Measurements from ENCODE around the gene TDRD12.
A peak's percentile ranks its signal among the peaks of the same experiment; 100 is the strongest.
"Not testable (repeated sequence)": the region's sequence is repeated elsewhere in the genome, so short reads cannot be mapped to it uniquely, and the experiment has no call there.

The TDRD12 gene

DNA sequence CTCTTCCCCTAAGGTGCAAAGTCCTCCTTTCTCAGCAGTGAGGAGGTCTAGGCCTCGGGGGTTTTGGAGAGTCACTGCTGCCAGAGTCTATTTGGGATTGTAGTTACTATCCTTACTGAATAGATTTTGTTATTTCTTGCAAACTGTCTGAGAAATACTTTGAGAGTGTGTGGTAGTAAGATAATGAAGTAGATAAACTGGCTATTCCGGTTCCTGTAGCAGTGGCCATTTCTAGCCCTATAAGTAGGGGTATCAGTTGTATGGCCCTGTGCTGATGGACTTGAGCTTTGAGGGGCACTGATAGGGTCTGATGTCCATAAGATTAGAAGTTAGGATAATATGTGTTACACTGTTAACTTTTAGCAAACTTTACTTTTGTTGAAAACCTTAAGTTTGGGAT lies 25.3 kb upstream of the TDRD12 start:
- not testable (repeated sequence) for DNase-seq

DNA sequence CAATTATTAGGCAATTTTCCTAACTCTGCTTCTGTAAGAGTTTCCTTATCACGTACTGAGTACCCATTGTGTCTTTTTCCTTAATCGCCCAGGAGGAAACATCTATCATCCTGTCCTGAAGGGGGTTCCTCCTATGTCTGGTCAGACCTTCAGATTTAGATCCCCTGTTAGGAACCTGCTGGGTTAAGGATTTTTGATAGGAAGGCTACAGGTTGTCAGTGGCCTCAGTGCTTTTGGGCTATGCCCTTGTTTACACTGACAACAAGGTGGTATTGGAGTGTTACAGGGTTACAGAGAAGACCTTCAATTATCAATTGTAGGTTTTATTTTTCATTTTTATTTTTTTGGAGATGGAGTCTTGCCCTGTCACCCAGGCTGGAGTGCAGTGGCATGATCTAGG lies 24.7 kb upstream of the TDRD12 start:
- not testable (repeated sequence) for DNase-seq

DNA sequence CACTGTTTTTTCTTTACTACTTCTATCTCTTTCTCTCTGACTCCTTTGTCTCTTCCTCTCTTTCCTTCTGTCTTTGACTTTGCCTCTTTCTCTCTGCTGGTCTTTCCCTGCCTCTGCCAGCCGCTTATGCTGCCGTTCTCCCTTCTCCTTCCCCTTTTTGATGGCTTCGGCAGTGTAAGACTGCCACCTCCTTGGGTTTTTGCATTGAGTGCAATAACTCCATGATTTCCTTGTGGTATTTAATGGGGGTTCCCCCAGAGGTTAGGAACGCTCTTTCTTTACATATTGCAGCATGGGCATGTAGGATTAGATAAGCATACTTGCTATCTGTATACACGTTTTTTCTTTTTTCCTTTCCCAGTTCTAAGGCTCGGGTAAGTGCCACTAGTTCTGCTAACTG lies 24.1 kb upstream of the TDRD12 start:
- DNase-seq, result not testable (repeated sequence)

DNA sequence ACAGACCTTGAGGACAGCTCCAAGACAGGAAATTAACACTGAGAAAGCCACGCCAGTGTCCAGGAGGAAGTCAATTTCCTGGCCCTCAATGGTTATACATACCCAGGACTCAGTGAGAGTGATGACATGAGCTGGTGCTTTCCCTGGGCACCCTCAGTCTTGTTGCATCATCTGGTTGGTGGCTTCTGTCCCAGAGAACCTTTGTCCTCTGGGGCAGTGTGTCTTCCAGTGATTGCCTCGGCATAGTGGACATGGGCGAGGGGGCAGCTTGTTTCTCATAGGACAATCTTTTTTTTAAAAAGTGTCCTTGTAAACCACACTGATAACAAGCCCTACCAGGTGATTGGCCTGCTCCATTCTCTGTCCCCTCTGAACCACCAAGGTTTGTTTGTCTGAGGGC lies 22.8 kb upstream of the TDRD12 start:
- not testable (repeated sequence) for DNase-seq

DNA sequence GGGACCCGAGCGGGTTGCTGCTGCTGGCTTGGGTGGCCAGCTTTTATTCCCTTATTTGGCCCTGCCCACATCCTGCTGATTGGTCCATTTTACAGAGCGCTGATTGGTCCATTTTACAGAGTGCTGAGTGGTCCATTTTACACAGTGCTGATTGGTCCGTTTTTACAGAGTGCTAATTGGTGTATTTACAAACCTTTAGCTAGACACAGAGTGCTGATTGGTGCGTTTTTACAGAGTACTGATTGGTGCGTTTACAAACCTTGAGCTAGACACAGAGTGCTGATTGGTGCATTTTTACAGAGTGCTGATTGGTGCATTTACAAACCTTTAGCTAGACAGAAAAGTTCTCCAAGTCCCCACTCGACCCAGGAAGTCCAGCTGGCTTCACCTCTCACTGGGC lies 19.4 kb upstream of the TDRD12 start:
- DNase-seq, result not testable (repeated sequence)

DNA sequence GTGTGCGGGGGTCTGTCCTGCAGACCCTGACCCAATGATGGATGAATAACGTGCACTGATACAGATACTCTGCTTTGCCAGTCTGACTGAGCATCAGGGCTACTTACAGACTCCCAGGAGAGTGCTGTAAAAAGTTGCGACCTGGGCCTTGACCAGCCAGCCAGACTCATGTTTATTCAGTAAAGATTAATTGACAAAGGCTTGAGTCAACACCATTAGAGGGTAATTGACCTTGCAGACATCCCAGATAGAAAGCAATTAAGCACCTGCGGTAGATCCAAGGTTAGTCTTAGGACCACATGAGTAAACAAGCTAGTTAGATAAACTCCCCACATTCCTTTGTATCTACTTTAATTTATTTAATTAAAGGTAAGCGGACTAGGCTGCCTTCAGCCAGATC lies 17.6 kb upstream of the TDRD12 start:
- DNase-seq, result peak in 1 of 2 experiments; percentile 40

DNA sequence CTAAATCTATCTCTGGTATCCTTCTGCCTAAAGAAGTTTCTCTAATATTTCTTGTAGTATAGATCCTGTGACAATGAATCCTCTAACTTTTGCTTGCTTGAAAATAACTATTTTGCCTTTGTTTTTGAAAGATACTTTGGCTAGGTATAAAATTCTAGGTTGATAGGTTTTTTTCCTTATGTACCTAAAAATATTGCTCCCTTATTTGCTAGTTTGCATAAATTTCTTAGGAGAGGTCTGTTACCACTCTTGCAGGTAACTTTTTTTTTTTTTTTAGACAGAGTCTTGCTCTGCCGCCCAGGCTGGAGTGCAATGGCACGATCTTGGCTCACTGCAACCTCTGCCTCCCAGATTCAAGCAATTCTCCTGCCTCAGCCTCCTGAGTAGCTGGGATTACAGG lies 15.6 kb upstream of the TDRD12 start:
- DNase-seq, result not testable (repeated sequence)

DNA sequence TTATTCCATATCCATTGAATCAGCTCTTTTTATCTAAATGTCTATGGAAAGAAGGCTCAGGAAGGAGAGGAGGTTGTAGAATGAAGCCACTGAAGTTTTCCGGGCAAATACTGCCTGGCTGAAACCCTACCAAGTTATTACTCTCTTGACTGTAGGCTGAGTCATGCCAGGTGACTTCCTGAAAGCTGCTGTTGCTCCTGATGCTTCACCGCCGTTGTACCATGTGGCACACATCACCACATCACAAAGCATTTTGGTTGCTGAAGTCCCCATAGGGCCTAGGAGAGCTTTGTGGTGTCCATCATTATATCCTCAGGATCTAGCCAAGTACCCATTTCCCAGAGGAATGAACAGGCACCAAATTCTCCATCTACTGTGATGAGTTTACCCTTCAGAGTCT lies 11.1 kb upstream of the TDRD12 start:
- no peak for DNase-seq

DNA sequence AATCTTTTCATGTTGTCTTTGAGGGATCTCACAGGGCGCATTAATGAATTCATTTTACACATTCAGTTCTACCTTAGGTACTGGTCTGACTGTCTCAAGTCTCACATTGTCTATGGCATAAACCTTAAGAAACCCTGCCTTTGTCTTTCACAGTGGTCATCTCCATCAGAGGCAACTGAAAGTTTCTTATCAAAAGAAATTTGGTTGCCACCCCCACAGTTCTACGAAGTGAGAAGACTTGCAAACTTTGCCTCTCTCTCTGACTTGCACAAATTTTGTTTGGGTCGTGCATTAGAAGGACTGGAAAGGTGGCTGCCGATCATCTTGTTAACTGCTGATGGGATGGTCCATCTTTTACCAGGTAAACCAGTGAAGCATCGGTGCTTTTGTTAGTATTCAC lies 10.5 kb upstream of the TDRD12 start:
- DNase-seq, result no peak

DNA sequence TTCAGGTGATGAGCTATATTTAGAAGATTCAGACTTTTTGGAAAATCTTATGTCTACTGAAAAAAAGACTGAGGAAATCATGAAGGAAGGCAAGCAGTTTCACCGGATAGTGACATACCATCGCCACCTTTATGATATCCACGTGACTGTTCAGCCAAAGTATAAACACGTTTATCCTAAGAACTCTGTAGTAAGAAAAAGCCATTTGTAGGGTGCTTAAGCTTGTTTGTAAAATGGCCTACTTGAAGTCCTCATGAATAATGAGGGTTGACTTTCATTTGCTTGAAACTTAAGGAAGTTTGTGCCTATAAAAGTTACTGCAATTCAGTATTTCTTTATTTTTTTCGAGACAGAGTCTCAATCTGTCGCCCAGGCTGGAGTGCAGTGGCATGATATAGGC lies 7.8 kb upstream of the TDRD12 start:
- no peak for DNase-seq

DNA sequence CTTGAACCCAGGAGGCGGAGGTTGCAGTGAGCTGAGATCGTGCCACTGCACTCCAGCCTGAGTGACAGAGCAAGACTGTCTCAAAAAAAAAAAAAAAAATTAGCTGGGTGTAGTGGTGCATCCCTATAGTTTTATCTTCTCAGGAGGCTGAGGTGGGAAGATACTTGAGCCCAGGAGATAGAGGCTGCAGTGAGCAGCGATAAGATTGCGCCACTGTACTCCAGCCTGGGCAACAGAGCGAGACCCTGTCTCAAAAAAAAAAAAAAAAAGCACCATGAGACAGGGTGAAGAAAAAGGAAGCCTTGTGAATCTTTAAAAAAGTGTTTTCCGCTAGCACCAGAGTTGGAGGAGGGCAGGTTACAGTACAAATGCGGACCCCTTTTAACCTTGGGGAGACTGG lies 3.4 kb upstream of the TDRD12 start:
- DNase-seq, result not testable (repeated sequence)

DNA sequence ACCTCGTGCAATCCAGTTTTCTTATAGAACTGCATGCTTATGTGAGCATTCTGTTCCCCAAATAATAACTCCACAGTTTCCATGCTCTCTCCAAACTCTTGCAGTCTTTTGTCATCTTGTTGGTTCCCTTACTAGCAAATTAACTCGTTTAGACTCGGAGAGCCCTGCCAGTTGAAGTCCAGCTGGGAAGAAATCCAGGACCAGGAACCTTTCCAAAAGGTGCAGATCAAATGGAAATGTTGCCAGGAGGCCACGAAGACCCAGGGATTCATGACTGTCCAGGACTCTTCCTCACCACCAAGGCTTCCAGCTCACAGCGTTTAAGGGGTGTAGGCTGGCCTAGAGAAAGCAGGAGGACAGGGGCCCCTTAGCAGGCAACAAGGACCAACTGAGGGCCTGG lies 2.1 kb upstream of the TDRD12 start:
- no peak for DNase-seq

DNA sequence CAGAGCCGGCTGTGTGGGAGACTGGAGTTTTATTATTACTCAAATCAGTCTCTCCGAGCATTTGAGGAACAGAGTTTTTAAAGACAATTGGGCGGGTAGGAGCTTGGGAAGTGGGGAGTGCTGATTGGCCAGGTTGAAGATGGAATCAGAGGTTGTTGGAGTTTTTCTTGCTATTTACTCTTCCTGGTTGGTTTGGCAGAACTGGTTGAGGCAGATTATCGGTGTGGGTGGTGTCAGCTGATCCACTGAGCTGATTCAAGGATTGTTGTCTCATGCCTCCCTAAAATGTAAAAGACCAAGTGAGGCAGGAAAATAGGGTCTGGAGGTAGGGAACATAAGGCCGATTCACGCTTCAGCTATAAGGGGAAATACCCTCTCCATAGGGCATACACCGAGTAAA lies 1.3 kb upstream of the TDRD12 start:
- no peak for DNase-seq

DNA sequence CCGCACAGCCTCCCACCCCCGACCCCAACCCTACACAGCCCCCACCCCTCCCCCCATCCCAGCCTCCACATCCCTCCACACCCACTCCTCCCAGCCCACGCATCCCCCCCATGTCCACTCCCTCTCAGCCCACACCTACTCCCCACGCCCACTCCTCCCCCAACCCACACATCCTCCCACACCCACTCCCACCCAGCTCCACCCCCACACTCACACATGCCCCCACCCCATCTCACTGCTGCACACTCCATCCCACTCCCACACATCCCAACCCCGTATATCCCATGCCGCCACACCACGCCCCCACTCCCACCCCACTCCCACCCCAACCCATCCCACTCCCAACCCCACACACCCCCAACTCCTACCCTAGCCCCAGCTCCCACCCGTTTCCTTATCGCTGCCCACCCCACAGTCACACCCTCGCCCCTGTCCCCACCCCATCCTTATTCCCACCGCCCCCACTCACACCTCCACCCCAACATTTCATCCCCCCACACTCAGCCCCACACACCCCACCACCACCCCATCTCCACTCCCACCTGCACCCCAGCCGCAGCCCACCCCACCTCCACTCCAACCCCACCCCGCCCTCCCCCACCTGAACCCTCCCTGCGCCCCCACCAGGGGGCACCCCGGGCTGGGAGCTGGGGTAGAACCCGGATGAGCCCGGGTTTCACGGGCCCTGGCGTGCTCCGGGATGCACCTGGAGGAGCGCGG lies 809 bp downstream of the TDRD12 start:
- DNase-seq, result no peak

DNA sequence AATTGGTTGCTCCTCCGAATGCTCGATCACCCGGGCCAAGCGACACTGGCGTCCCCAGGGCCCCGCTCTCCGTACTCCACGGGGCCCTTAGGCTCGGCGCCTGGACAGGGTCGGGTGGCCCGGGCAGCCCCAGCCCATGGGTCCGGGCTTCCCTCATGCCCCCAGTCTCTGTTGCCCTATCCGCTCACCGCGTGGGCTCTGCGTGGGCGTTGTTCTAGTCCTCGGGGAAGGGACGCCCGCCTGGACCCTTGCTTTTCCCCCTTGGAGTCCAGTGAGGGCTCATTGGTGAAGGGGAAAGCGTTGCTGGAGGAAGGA lies 1.3 kb downstream of the TDRD12 start:
- no peak for DNase-seq

DNA sequence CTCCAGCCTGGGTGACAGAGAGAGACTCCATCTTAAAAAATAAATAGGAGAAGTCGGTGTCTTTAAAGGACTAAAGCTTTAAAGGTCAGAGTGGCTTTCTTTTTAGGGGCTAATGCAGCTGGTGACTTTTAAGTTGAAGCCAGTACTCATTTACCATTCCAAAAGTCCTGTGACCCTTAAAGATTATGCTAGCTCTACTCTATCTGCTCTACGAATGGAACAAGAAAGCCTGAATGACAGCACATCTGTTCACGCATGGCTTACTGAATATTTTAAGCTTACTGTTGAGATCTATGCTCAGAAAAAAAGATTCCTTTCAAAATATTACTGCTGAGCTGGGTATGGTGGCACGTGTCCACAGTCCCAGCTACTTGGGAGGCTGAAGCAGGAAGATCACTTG lies 16.4 kb downstream of the TDRD12 start:
- DNase-seq, result no peak

DNA sequence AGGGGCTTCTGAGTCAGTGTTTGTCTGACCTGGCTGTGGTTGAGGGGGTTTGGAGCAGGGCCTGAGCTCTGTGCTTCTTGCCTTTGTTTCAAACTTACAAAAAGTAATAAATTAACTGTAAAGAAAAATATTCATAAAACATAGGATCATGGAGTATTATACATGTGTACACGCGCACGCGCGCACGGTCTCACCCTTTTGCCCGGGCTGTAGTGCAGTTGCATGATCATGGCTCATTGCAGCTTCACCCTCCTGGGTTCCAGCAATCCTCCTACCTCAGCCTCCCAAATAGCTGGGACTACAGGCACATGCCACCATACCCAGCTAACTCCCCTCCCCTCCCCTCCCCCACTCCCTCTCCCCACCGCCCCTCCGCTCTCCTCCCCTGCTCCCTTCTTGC lies 23.5 kb downstream of the TDRD12 start:
- DNase-seq, result no peak

DNA sequence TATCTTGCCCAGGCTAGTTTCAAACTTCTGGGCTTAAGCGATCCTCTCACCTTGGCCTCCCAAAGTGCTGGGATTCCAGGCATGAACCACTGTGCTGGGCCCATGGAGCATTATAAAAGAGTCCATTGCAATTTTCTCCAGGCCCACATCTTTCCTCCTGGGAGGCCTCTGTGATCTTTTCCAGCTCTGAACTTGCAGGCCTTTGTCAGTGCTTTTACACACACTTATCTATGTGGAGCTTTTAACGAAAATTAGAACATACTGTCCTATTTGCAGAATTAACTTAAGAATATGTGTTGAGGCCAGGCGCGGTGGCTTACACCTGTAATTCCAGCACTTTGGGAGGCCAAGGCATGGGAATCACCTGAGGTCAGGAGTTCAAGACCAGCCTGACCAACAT lies 23.9 kb downstream of the TDRD12 start:
- DNase-seq, result no peak

DNA sequence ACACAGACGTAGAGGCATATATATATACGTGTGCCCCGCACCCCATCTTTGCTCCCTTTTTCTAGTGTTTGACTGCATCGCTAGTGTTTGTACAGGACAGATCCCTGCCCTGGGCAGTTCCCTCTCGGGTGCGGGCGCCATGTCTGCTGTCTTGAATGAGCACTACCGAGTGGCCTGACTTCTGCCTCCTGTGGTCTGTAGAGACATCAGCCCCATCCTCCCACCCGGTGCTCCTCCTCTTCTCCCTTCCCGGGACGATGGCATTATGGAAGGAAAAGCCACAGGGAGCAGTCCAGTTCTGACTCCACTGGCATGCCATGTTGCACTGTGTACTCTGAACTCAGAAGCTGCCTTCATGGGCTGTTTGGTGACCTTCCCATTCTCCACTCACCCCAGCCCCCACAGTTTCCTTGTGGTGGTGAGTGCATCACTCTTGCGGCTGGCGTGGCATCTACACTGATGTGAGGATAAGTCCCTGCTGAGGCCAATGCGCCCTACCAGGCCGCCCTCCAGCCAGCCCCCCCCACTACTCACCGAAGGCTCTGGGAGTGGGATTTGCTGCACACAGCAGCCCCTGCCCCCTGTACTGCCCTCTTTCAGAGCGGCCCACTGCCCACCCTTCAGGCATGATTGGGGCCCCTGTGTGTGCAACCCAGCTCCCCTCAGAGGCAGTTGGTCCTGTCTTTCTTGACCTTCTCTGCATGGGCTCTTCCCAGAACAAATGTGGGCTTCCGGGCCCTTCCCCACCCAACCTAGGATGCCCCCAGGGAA lies 25.2 kb downstream of the TDRD12 start:
- DNase-seq, result no peak

DNA sequence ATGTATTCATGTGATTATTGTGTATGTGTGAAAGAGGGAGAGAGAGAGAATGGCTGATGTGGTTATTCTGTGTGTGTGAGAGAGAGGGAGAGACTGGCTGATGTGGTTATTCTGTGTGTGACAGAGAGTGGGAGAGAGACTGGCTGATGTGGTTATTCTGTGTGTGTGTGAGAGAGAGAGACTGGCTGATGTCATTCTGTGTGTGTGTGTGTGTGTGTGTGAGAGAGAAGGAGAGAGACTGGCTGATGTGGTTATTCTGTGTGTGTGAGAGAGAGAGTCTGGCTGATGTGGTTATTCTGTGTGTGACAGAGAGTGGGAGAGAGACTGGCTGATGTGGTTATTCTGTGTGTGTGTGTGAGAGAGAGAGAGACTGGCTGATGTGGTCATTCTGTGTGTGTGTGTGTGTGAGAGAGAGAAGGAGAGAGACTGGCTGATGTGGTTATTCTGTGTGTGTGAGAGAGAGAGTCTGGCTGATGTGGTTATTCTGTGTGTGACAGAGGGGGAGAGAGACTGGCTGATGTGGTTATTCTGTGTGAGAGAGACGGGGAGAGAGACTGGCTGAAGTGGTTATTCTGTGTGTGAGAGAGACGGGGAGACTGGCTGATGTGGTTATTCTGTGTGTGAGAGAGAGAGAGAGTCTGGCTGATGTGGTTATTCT lies 26.2 kb downstream of the TDRD12 start:
- not testable (repeated sequence) for DNase-seq

DNA sequence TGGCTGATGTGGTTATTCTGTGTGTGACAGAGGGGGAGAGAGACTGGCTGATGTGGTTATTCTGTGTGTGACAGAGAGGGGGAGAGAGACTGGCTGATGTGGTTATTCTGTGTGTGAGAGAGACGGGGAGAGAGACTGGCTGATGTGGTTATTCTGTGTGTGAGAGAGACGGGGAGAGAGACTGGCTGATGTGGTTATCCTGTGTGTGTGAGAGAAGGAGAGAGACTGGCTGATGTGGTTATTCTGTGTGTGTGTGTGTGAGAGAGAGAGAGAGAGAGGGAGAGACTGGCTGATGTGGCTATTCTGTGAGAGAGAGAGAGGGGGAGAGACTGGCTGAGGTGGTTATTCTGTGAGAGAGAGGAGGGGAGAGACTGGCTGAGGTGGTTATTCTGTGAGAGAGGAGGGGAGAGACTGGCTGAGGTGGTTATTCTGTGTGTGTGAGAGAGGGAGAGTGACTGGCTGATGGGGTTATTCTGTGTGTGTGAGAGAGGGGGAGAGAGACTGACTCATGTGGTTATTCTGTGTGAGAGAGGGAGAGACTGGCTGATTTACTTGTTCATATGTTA lies 27.1 kb downstream of the TDRD12 start:
- not testable (repeated sequence) for DNase-seq

DNA sequence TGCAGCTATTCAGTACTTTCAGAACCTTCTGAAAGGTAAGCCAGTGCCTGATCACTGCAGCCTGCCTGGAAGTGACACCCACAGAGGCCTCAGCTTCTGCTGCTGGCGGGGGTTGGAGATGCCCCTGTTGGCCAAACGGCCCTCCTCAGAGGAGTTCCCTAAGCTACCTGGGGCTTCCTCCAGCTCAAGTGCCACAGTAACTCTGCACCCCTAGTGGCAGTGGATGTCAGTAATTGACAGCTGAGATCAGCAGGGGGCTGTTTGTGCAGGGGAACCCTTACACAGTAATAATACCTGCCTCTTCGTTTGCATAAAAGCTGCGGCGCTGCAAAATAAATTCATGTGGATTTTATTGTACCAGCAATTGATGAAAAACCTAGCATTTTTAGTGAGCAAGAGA lies 28.9 kb downstream of the TDRD12 start:
- DNase-seq, result peak; percentile 10 to 39

DNA sequence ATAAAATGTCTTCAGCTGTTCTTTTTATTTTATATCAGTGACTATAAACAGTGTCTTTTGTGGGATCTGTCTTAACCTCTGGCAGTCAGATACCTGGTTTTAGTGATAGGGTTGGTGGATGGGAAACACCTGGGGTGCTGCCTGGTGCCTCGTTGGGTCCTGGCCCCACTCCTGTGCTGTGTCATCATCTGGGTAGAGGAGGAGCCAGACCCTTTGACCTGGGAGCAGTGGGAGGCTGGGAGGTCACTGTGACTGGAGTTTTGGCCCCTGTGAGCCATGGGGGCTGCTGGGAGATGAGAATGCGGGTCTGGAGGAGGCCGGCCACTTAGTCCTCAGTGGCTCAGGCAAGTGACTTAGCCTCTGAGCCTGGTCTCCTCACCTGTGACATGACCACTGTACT lies 29.4 kb downstream of the TDRD12 start:
- no peak for DNase-seq

DNA sequence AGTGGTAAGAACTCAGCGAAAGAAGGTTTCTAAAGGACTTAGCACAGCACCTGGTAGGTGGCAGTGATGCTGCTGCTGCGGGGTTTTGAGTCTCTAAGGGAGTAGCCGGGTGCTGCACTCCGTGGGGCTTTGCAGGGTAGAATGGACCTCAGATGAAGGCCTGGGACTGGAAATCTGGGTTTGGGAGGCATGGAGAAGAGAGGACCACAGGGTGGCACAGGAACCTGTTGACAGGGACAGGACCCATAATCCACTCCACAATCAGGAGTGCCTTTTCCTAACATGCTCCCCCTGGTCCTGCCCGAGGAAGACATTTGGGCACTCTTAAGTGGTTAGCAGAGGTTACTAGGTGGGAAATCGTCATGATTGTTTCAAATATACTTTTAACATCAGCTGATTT lies 29.8 kb downstream of the TDRD12 start:
- no peak for DNase-seq

Data from NCI-H2081 (cell line).